Sciatic nerve (tissue), 2 donors: Measurements from ENCODE around the gene SVIL. TPM values are rescaled to one million over a fixed set of nuclear protein-coding genes. Genes with fewer than 3 reads are reported as not detected.
"Not testable (repeated sequence)": the region's sequence is repeated elsewhere in the genome, so short reads cannot be mapped to it uniquely, and the experiment has no call there.

Experiments
- ATAC-seq: fragments of 200-7000 bp; cut with Tn5 transposase; one replicate; pipeline ENCODE4 v1.9.1; 2020; ENCODE audit warnings: mild to moderate bottlenecking, moderate library complexity
- DNase-seq: peaks from one replicate; pipeline ENCODE4 v3.0.0-alpha.2; 2020; ENCODE audit warnings: low spot score
- intact Hi-C: fragments of 100-400 bp; cut with DNase I; formaldehyde crosslinking; loops from one replicate; pipeline ENCODE4 v1.14.2; 2022
- total RNA-seq: library from RNA; stranded (reverse); fragmentation: NEBNext Ultra II Directional; extraction: Animal tissue kit (Norgen Biotek cat#: 25700); gene quantifications from one replicate; pipeline ENCODE4 v1.2.1, GENCODE V29; 2021
- donor health status: DM: no; HTN: no; CAD: no.
- donor health status: DM: no; HTN: no; CAD: no.

Gene SVIL
- total RNA-seq, 1 donor from 2014 or later, result 34.5 TPM

- no peak for ATAC-seq
- DNase-seq, result no peak
- intact Hi-C loops, result no loop called here
These were observed 148.3 kb downstream of the SVIL start for GRCh38 chr10:29486433-29486832.

GRCh38 chr10:29484677-29485076 is 150.1 kb downstream of the SVIL start:
- ATAC-seq, intact Hi-C loops, DNase-seq: not testable (repeated sequence)

DNA sequence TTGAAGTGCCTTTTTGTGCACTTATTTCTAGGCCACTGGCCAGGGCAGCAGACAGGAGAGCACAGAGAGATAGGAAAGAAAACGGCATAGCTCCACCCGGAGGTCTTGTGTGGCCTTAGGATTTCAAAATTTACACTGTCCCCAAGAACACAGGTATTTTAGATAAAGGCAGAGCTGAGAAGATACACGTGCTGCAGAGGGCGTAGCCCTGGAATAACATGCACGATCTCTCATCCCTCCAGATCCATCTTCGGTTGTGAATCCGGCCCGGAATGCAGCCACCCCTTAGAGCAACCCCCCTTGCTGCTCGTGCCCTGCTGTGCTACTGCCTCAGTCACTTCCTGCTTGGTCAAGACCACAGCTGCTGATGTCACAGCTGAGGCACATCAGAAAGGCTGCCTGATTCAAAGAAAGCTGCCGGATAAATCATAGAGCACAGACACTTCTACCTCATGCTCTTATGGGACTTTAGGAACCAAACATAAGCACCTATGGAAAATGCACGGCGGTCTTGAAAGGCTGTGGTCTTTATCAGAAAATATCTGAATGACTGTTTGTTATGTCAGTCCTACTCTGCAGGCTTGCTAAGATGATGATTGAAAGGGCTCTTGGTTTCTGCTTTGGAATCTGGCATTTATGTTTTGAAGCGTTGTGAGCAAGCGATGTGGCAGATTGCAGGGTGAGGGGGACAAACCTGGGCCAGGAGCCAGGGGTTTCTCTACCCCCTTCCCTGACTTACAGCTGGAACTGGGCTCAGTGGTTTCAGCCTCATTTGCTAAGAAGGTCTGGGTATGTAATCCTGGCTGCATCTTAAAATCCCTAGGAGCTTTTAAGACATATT is 152.0 kb downstream of the SVIL start:
- intact Hi-C loops, result no loop called here
- ATAC-seq, result peak; percentile 83
- DNase-seq, result no peak

DNA sequence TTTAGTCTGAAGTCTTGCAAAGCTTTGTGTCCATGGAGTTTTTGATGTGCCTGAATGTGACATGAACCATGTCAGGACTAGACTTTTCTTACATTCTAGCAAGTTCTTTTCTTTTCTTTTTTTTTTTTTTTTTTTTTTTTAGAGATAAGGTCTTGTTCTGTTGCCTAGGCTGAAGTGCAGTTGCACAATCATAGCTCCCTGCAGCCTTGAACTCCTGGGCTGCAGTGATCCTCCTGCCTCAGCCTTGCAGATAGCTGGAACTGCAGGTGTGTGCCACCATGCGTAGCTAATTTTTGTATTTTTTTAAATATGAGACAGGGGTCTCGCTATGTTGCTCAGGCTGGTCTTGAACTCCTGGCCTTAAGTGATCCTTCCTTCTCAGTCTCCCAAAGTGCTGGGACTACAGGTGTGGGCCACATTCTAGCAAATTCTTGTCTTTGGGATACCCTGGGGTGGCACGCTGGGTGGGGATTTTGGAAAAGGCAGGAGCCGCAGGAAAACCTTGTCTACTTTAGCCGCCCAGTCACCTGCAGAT is 152.8 kb downstream of the SVIL start:
- no peak for DNase-seq
- ATAC-seq, result peak; percentile 47
- intact Hi-C loops, result no loop called here

DNA sequence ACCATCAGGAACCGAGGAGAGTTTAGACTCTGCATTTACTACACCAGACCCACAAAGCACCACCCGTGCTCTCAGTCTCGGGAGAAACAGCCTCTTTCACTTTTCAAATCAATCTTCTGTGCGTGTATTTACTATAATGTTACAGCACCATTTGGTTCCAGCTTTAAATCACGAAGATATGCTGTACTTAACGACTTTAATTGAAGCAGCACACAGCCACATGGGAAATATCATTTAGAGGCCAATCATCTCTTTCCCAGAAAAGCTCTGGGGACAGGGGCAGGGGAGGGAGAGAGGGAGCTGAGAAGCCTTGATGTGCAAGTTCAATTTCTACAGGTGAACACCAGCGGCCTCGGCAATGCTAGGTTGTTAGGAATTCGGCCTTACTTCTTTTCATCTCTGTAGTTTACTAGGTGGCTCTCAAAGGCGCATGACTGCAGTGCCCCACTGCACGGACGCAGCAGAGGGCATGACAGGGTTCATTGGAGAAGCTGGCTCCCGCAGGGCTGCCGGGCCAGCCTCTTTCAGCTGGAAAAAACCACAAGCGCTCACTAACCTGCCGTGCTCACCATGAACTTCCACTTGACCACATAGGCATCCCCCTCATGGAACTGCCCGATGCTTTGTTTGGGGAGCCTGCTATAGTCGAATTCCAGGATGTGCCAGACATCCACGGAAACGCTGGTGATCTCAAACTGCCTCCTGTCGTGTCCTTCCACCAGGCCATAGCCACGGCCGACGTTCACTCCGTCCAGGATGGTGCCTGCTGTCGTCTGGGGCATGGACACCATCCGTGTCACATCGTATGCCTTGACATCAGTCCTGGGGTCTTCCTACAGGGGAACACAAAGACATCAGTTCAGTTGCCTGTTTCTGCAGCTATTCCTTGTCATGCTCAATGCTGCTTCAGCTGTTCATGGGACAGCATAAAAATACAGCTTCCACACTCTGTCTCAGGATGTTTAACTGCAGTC is 154.5 kb downstream of the SVIL start:
- intact Hi-C loops, result no loop called here
- DNase-seq (no peak), ATAC-seq (no peak)

- no peak for DNase-seq
- intact Hi-C loops, result no loop called here
- ATAC-seq, result no peak
These were observed 155.5 kb downstream of the SVIL start for GRCh38 chr10:29479081-29479925.

DNA sequence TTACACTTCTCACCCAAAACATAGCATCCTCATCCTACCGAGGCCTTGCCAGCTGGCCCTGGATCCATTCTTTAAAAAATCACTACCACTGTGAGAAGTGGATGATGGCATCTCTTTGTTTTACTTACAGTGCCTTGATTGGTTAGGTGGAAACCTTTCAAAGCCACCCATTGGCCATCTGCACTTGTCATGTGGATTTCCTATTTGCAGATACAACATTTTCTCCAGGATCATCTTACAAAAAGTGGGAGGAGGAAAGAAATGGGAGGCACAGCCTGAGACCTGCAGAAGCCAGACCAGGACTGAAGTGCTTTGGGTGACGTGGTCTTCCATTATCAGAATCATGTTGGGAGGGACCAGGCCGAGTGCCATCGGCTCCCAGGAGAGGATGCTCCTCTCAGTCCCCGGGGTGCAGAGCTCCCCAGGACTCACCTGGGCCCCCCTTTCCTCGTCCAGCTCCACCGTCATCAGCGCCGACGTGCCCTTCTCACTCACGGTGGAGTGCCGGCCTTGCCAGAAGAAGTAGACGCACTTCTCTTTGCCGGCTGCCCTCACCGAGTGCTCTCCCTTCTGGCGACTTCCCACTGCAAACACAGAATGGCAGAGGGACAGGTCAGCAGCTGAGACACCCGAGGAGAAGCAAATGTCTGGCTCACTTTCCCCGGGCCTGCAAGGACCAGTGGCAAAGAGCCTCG is 161.2 kb downstream of the SVIL start:
- DNase-seq, result peak; percentile 50
- ATAC-seq, result no peak
- intact Hi-C loops, result no loop called here

DNA sequence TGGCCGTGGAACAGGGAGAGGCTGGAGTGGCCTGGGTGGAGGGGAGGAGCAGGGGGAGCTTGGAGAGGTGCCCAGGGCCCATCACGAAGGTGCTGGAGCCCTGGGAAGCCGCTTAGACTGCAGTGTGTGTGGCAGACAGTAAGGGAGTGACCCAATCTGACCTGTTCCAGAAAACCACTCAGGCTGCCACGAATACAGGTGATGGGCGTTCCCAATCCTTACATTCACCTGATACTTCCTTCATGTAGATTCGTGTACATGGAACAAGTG is 161.7 kb downstream of the SVIL start:
- intact Hi-C loops, result no loop called here
- ATAC-seq (no peak), DNase-seq (peak; percentile 43)

DNA sequence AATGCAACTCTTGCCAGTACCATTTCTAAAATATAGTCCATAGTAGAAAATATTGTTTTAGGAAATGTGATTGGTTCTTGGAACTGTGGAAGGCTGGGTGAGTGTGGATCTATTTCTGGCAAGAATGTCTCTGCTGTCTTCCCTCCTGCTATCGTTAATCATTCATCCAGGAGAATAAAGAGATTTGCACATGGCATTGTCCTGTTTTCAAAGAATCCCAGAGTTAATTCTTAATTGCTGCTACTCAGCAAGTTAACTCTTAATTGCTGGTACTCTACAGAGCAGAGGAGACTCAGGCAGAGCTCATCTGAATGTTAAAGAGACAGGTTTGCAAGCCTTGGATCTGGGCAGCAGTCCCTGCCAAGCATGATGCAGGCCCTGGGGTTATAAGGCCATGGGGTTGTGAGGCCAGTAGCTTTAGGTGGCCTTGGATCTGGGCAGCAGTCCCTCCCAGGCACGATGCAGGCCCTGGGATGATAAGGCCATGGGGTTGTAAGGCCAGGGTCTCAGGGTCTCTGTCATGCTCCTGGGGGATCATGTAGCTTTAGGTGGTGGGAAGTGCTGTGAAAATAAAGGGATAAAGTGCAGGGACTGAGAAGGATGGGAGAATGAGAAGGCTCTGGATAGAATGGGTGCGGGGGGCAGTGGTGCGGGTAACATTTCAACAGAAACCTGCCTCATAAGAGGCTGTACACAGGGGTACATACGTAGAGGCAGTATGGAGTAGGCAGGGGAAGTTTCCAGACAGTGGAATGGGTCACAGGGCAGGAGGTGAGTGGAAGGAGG is 162.3 kb downstream of the SVIL start:
- intact Hi-C loops, result no loop called here
- ATAC-seq, result no peak

DNA sequence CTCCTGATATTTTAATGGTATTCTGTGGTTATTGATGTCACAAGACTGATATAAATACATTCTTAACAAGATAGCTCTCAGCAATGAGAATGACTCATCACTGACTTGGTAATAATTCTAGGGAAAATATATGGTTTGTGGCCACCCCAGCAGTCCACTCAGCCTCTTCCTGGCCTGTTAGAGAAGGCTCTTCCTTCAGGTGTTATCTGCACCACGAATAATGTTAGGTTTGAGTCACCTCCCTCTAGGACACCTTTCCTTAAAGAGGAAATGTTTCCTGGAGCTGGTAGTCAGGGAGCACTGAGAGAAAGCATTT is 163.3 kb downstream of the SVIL start:
- no peak for ATAC-seq
- intact Hi-C loops, result no loop called here
- no peak for DNase-seq

More for the DNA sequence above, 162.3 kb downstream of the SVIL start:
- DNase-seq, result no peak

DNA sequence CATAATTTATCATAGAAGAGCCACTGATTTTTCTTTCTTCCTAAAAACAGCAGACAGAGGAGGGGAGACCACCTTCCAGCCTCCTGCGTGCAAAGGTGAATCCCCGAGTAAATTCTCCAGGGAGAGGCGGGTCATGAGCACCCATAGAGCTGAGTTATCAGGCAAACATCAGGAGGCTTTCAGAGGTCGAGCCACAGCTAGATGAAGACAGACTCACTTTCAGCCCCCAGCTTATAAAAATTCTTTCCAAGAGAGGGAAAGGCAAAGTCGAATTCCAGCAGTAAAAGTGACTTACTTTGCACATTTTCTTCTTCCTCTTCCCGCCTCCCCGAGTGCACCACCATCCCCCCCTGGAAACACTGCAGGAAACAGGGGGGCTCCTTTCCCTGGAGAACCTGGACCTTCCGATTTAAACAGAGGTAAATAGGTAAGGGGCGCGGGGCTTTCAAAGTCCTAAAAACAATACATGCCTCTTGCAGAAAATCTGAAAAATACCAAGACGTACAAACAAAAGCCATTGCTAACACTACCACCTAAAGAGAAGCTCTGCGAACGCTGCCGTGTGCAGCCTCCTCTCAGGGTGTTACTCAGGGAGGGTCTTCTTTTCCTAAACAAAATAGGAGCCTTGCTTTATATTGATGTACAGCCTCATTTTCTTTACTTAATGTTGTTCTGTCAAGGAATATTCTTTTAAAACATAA is 163.8 kb downstream of the SVIL start:
- no peak for ATAC-seq
- no peak for DNase-seq
- intact Hi-C loops, result no loop called here

- ATAC-seq, result peak; percentile 50
- intact Hi-C loops, result no loop called here
- no peak for DNase-seq
These were observed 164.4 kb downstream of the SVIL start for GRCh38 chr10:29470355-29470705.

- DNase-seq (no peak), ATAC-seq (peak; percentile 23)
- intact Hi-C loops, result no loop called here
These were observed 165.1 kb downstream of the SVIL start for GRCh38 chr10:29469481-29470354.

- DNase-seq, result no peak
- intact Hi-C loops, result no loop called here
- ATAC-seq, result no peak
These were observed 169.4 kb downstream of the SVIL start for GRCh38 chr10:29465384-29465783.

DNA sequence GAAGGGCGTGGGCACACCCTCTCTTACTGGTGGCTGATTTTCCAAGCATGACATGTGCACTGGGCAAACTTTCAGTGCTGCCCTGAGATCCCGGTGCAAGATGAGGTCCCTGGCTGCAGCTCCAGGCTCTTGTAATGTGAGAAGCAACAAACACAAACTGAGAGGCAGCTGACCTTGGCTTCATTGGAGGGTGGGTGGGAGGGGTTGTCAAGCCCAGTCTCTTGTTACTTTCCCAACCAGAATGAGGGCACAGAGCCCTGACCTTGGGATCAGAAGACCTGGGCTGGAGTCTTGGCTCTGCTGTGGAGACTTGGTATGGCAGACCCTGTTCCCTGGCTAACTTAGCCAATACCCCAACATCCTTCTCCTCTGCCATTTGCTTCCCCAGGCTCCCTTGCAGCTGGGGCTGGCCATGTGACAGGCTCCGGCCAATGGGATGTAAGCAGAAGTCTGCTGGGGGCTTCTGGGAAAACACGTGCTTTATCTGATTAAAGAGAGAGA is 170.1 kb downstream of the SVIL start:
- ATAC-seq, result peak; percentile 31
- intact Hi-C loops, DNase-seq: not testable (repeated sequence)

DNA sequence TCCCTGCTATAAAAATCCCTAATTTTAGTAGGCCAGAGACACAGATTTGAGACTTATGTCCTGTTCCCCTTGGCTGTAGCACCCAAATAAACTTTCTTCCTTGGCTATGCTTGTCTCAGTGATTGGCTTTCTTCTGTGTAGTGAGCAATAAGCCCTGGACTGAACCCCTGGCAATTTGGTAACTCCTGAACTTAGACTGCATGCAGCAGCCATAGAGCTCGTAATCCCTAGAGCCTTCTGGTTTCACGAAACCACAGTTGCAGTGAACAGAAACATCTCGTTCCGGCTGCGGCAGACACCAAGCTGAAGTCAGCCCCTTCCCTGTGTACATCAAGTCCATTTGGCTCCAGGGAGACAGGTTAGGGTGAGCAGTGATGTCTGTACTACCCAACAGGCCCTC is 173.7 kb downstream of the SVIL start:
- DNase-seq (no peak), ATAC-seq (peak; percentile 42)
- intact Hi-C loops, result no loop called here
